Osteoblast (primary cell): ENCODE results near the gene DRD3. TPM values are rescaled to one million over a fixed set of nuclear protein-coding genes. Genes with fewer than 3 reads are reported as not detected.
A peak's percentile ranks its signal among the peaks of the same experiment; 100 is the strongest.

Experiments used
- DNase-seq: peaks from one replicate; pipeline ENCODE4 v3.0.0; 2011; ENCODE audit warnings: low spot score, mixed read lengths; ENCODE audit not compliant: insufficient read length; ENCODE audit errors: missing footprints
- H2AFZ ChIP-seq: 2 replicates; pipeline ENCODE4 v1.6.0; 2011; ENCODE audit warnings: mild to moderate bottlenecking, low read length
- H3K27ac ChIP-seq: 2 replicates; pipeline ENCODE4 v1.5.1; 2011; ENCODE audit warnings: mild to moderate bottlenecking, low read depth, low read length, moderate library complexity
- H3K27me3 ChIP-seq: 2 replicates; pipeline ENCODE4 v1.6.0; 2012; ENCODE audit warnings: mild to moderate bottlenecking, control low read depth, inconsistent platforms, low read length, moderate library complexity; ENCODE audit not compliant: insufficient read depth
- H3K36me3 ChIP-seq: 2 replicates; pipeline ENCODE4 v1.5.1; 2011; ENCODE audit warnings: mild to moderate bottlenecking, low read length, control low read depth, moderate library complexity; ENCODE audit not compliant: insufficient read depth
- H3K4me1 ChIP-seq: 2 replicates; pipeline ENCODE4 v1.5.1; 2011; ENCODE audit warnings: mild to moderate bottlenecking, low read length, control low read depth, moderate library complexity; ENCODE audit not compliant: insufficient read depth
- H3K4me2 ChIP-seq: 2 replicates; pipeline ENCODE4 v1.6.0; 2011; ENCODE audit warnings: mild to moderate bottlenecking, low read length; ENCODE audit not compliant: insufficient read depth
- H3K4me3 ChIP-seq: fragments of 200-600 bp; sonication (generic); 3 replicates; pipeline ENCODE4 v1.5.1; 2012; ENCODE audit warnings: mild to moderate bottlenecking, low read length, inconsistent platforms; ENCODE audit not compliant: insufficient read depth
- H3K79me2 ChIP-seq: 2 replicates; pipeline ENCODE4 v1.6.0; 2012; ENCODE audit warnings: mild to moderate bottlenecking, low read length, control low read depth, inconsistent platforms; ENCODE audit not compliant: insufficient read depth
- H3K9me3 ChIP-seq: 2 replicates; pipeline ENCODE4 v1.5.1; 2011; ENCODE audit warnings: low read depth, low read length, control low read depth
- H4K20me1 ChIP-seq: 2 replicates; pipeline ENCODE4 v1.6.0; 2012; ENCODE audit warnings: mild to moderate bottlenecking, low read length, control low read depth; ENCODE audit not compliant: insufficient read depth
- CTCF ChIP-seq: IDR thresholded peaks from 2 replicates; pipeline ENCODE4 v1.5.1; 2011; ENCODE audit warnings: mild to moderate bottlenecking, low read depth, low read length, moderate library complexity; ENCODE audit errors: extremely low read depth
- total RNA-seq: library from RNA; depleted of rRNA; stranded (reverse); fragments of >200 nt; gene quantifications from 2 replicates; pipeline ENCODE4 v1.2.3, GENCODE V29; 2012

DRD3 gene
- total RNA-seq, 1 donor = not detected

GRCh38 chr3:114119776-114120175 lies 59.1 kb downstream of the DRD3 start:
- H3K4me3 ChIP-seq = no peak overlapping the region
- DNase-seq = no peak
- H3K9me3 ChIP-seq = no peaks in the 10 kb centered on the region
- peak overlapping the region; percentile 10 for H3K27ac ChIP-seq
- no peaks in the 10 kb centered on the region for H3K36me3 ChIP-seq
- no peak overlapping the region for H2AFZ ChIP-seq
- no peaks in the 10 kb centered on the region for H3K79me2 ChIP-seq
- peaks cover 17% of the 10 kb centered on the region for H3K4me1 ChIP-seq
- no peak overlapping the region for H3K4me2 ChIP-seq
- H3K27me3 ChIP-seq = no peaks in the 10 kb centered on the region
- TF ChIP-seq CTCF = no peak
- no peaks in the 10 kb centered on the region for H4K20me1 ChIP-seq

DNA sequence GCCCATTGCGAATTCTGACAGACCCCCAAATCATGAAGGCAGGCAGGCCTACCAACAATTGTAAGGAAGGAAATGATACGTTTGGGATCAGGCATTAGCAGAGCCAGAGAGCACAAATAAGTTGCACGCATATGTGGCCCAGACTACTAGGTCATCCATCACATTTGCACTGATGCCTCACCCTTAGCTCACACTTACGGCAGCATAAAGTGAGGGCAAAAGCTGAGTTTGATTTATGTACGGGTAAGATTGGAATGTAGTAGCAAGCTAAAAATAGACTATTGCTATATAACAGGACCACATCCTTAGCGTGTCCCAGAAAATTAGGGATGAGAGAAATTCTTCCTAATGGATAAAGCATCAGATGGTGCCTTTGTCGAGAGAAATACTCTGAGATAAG lies 63.7 kb downstream of the DRD3 start:
- no peaks in the 10 kb centered on the region for H3K79me2 ChIP-seq
- no peaks in the 10 kb centered on the region for H4K20me1 ChIP-seq
- H3K9me3 ChIP-seq = no peaks in the 10 kb centered on the region
- H3K27me3 ChIP-seq = peaks cover 8% of the 10 kb centered on the region
- no peak overlapping the region for H2AFZ ChIP-seq
- no peak overlapping the region for H3K4me3 ChIP-seq
- H3K4me2 ChIP-seq = no peak overlapping the region
- no peak for DNase-seq
- H3K36me3 ChIP-seq = no peaks in the 10 kb centered on the region
- H3K4me1 ChIP-seq = peaks cover under 1% of the 10 kb centered on the region
- no peak for TF ChIP-seq CTCF
- no peak overlapping the region for H3K27ac ChIP-seq

DNA sequence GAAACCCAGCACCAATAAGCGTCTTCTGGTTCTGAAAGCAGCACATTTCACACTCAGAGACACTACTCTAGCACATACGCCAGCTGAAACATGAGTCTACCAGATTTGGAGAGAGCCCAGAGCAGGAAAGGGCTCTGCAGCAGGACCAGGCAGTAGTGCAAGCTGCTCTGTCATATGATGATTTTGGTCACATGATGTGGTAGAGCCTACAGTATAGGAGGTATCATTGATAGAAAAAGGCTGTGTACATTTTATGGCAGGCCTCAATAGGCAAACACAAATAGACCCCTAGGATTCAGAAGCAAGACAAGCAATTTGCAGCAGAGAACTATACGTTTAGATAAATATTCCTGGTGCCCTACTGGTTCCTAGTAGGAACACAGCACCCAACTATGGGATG lies 64.1 kb downstream of the DRD3 start:
- H3K27ac ChIP-seq = no peak overlapping the region
- H3K79me2 ChIP-seq = no peaks in the 10 kb centered on the region
- no peak overlapping the region for H3K4me2 ChIP-seq
- no peak overlapping the region for H3K4me3 ChIP-seq
- no peak for DNase-seq
- H3K27me3 ChIP-seq = peaks cover 12% of the 10 kb centered on the region
- H3K4me1 ChIP-seq = no peaks in the 10 kb centered on the region
- no peaks in the 10 kb centered on the region for H4K20me1 ChIP-seq
- no peaks in the 10 kb centered on the region for H3K9me3 ChIP-seq
- TF ChIP-seq CTCF = no peak
- H2AFZ ChIP-seq = no peak overlapping the region
- H3K36me3 ChIP-seq = no peaks in the 10 kb centered on the region

- peaks cover 18% of the 10 kb centered on the region for H3K27me3 ChIP-seq
- H3K4me1 ChIP-seq = no peaks in the 10 kb centered on the region
- DNase-seq = no peak
- no peak overlapping the region for H3K4me3 ChIP-seq
- no peak overlapping the region for H3K4me2 ChIP-seq
- H3K27ac ChIP-seq = no peak overlapping the region
- no peak for TF ChIP-seq CTCF
- no peaks in the 10 kb centered on the region for H4K20me1 ChIP-seq
- no peaks in the 10 kb centered on the region for H3K36me3 ChIP-seq
- H3K9me3 ChIP-seq = no peaks in the 10 kb centered on the region
- no peaks in the 10 kb centered on the region for H3K79me2 ChIP-seq
- no peak overlapping the region for H2AFZ ChIP-seq
Observed at GRCh38 chr3:114112696-114113095, 66.2 kb downstream of the DRD3 start.
